Adipocyte (in vitro differentiated cells): Measurements from ENCODE around the gene TNNI3.
A peak's percentile ranks its signal among the peaks of the same experiment; 100 is the strongest.

Experiments
- DNase-seq: peaks from one replicate; pipeline ENCODE4 v3.0.0-alpha.2; 2015; ENCODE audit warnings: low read depth
- H3K27me3 ChIP-seq: replicated peaks from 2 replicates; pipeline ENCODE4 v1.7.0; 2013; ENCODE audit warnings: mild to moderate bottlenecking, low read length, moderate library complexity; ENCODE audit not compliant: control insufficient read depth, insufficient read depth
- H3K36me3 ChIP-seq: 2 replicates; pipeline ENCODE4 v1.7.0; 2013; ENCODE audit warnings: low read length, mild to moderate bottlenecking, moderate library complexity; ENCODE audit not compliant: control insufficient read depth, insufficient read depth, severe bottlenecking
- H3K4me1 ChIP-seq: 2 replicates; pipeline ENCODE4 v1.7.0; 2013; ENCODE audit warnings: mild to moderate bottlenecking, low read length, moderate library complexity; ENCODE audit not compliant: control insufficient read depth, insufficient read depth
- H3K4me3 ChIP-seq: 2 replicates; pipeline ENCODE4 v1.7.0; 2013; ENCODE audit warnings: mild to moderate bottlenecking, low read length, moderate library complexity
- H3K9ac ChIP-seq: 2 replicates; pipeline ENCODE4 v1.7.0; 2013; ENCODE audit warnings: mild to moderate bottlenecking, low read length, moderate library complexity
- H3K9me3 ChIP-seq: 2 replicates; pipeline ENCODE4 v1.7.0; 2013; ENCODE audit warnings: mild to moderate bottlenecking, low read length, moderate library complexity; ENCODE audit not compliant: control insufficient read depth

The TNNI3 gene

GRCh38 chr19:55137915-55138314 is 19.6 kb downstream of the TNNI3 start:
- Histone ChIP-seq H3K9me3 (no peaks in the 10 kb centered on the region), H3K27me3 (peaks cover 47% of the 10 kb centered on the region), H3K4me1 (no peaks in the 10 kb centered on the region), H3K9ac (no peak overlapping the region), H3K36me3 (no peaks in the 10 kb centered on the region), H3K4me3 (no peak overlapping the region)
- no peak for DNase-seq

- Histone ChIP-seq H3K9me3 (no peaks in the 10 kb centered on the region), H3K36me3 (no peaks in the 10 kb centered on the region), H3K27me3 (peaks cover 43% of the 10 kb centered on the region), H3K4me3 (no peak overlapping the region), H3K4me1 (no peaks in the 10 kb centered on the region), H3K9ac (no peak overlapping the region)
- no peak for DNase-seq
Measured at GRCh38 chr19:55136399-55137102, 21.0 kb downstream of the TNNI3 start.

- Histone ChIP-seq H3K4me1 (no peaks in the 10 kb centered on the region), H3K36me3 (no peaks in the 10 kb centered on the region), H3K27me3 (peaks cover 39% of the 10 kb centered on the region)
Measured at GRCh38 chr19:55134736-55135135, 22.8 kb downstream of the TNNI3 start.

GRCh38 chr19:55133639-55134444 is 23.7 kb downstream of the TNNI3 start:
- Histone ChIP-seq H3K4me1 (no peaks in the 10 kb centered on the region), H3K27me3 (peaks cover 39% of the 10 kb centered on the region), H3K4me3 (no peak overlapping the region), H3K9me3 (no peaks in the 10 kb centered on the region), H3K9ac (no peak overlapping the region), H3K36me3 (no peaks in the 10 kb centered on the region)
- no peak for DNase-seq

More at GRCh38 chr19:55134736-55135135, 22.8 kb downstream of the TNNI3 start:
- no peak overlapping the region for H3K4me3 ChIP-seq
- no peak overlapping the region for H3K9ac ChIP-seq
- no peak for DNase-seq
- no peaks in the 10 kb centered on the region for H3K9me3 ChIP-seq

GRCh38 chr19:55132453-55133129 is 24.9 kb downstream of the TNNI3 start:
- H3K9ac ChIP-seq = no peak overlapping the region
- H3K9me3 ChIP-seq = no peaks in the 10 kb centered on the region
- H3K27me3 ChIP-seq = peaks cover 30% of the 10 kb centered on the region
- H3K4me3 ChIP-seq = no peak overlapping the region
- H3K36me3 ChIP-seq = no peaks in the 10 kb centered on the region
- DNase-seq = no peak
- H3K4me1 ChIP-seq = no peaks in the 10 kb centered on the region

GRCh38 chr19:55131421-55131820 is 26.1 kb downstream of the TNNI3 start:
- no peaks in the 10 kb centered on the region for H3K4me1 ChIP-seq
- no peak overlapping the region for H3K9ac ChIP-seq
- H3K4me3 ChIP-seq = no peak overlapping the region
- H3K27me3 ChIP-seq = peaks cover 23% of the 10 kb centered on the region
- no peak for DNase-seq
- no peaks in the 10 kb centered on the region for H3K36me3 ChIP-seq
- H3K9me3 ChIP-seq = no peaks in the 10 kb centered on the region

- peak overlapping the region; percentile 87 for H3K4me3 ChIP-seq
Measured at GRCh38 chr19:55119053-55119452, 38.5 kb downstream of the TNNI3 start.

GRCh38 chr19:55118401-55118991 is 39.0 kb downstream of the TNNI3 start:
- Histone ChIP-seq H3K4me3 (peak overlapping the region; percentile 87), H3K9me3 (no peaks in the 10 kb centered on the region), H3K4me1 (peaks cover 22% of the 10 kb centered on the region), H3K36me3 (no peaks in the 10 kb centered on the region), H3K27me3 (peaks cover 3% of the 10 kb centered on the region), H3K9ac (peak overlapping the region; percentile 90)
- DNase-seq = no peak

More at GRCh38 chr19:55119053-55119452, 38.5 kb downstream of the TNNI3 start:
- H3K9ac ChIP-seq = peak overlapping the region; percentile 90
- H3K4me1 ChIP-seq = peaks cover 19% of the 10 kb centered on the region
- no peaks in the 10 kb centered on the region for H3K36me3 ChIP-seq
- no peaks in the 10 kb centered on the region for H3K9me3 ChIP-seq
- H3K27me3 ChIP-seq = peaks cover 8% of the 10 kb centered on the region
- no peak for DNase-seq

- DNase-seq = peak; percentile 99
- H3K27me3 ChIP-seq = peaks cover under 1% of the 10 kb centered on the region
- H3K4me1 ChIP-seq = peaks cover 27% of the 10 kb centered on the region
- H3K9ac ChIP-seq = peak overlapping the region; percentile 90
- no peaks in the 10 kb centered on the region for H3K36me3 ChIP-seq
- peak overlapping the region; percentile 87 for H3K4me3 ChIP-seq
- no peaks in the 10 kb centered on the region for H3K9me3 ChIP-seq
Measured at GRCh38 chr19:55117663-55118391, 39.7 kb downstream of the TNNI3 start.

GRCh38 chr19:55116859-55117662 is 40.5 kb downstream of the TNNI3 start, which contains the start of gene PPP1R12C:
PPP1R12C (minus strand) TSS chr19:55117637; CDS start chr19:55117543, 94 bp downstream.
- peak; percentile 62 for DNase-seq
- Histone ChIP-seq H3K27me3 (no peaks in the 10 kb centered on the region), H3K36me3 (peaks cover 4% of the 10 kb centered on the region), H3K4me1 (peaks cover 27% of the 10 kb centered on the region), H3K9ac (peak within 1 kb of the TSS; percentile 94), H3K4me3 (peak within 1 kb of the TSS; percentile 93), H3K9me3 (no peaks in the 10 kb centered on the region)
